HG02943 (cell line): Measurements from ENCODE around the gene PIK3R1.
"Not testable (repeated sequence)": the region's sequence is repeated elsewhere in the genome, so short reads cannot be mapped to it uniquely, and the experiment has no call there.

Experiments
- ATAC-seq: cut with Tn5 transposase; IDR thresholded peaks from one replicate; pipeline ENCODE4 v1.9.1; 2021; ENCODE audit warnings: mild to moderate bottlenecking, low read depth, moderate library complexity; ENCODE audit not compliant: unreplicated experiment

Gene PIK3R1

GRCh38 chr5:68225188-68225910, 9.8 kb downstream of the PIK3R1 start:
- no peak for ATAC-seq

GRCh38 chr5:68225911-68226545, 10.5 kb downstream of the PIK3R1 start:
- ATAC-seq: no peak

DNA sequence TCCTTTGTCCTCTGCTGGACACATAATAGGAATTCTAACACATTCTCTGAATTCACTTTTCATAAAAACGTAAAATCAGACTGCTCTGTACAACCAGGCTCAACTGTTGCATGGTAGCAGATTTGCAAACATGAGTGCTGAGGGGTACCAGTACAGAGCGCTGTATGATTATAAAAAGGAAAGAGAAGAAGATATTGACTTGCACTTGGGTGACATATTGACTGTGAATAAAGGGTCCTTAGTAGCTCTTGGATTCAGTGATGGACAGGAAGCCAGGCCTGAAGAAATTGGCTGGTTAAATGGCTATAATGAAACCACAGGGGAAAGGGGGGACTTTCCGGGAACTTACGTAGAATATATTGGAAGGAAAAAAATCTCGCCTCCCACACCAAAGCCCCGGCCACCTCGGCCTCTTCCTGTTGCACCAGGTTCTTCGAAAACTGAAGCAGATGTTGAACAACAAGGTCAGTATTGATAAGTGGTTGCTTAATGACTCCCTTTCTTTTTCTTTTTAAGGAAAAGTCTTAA, 11.1 kb downstream of the PIK3R1 start:
- ATAC-seq: no peak

DNA sequence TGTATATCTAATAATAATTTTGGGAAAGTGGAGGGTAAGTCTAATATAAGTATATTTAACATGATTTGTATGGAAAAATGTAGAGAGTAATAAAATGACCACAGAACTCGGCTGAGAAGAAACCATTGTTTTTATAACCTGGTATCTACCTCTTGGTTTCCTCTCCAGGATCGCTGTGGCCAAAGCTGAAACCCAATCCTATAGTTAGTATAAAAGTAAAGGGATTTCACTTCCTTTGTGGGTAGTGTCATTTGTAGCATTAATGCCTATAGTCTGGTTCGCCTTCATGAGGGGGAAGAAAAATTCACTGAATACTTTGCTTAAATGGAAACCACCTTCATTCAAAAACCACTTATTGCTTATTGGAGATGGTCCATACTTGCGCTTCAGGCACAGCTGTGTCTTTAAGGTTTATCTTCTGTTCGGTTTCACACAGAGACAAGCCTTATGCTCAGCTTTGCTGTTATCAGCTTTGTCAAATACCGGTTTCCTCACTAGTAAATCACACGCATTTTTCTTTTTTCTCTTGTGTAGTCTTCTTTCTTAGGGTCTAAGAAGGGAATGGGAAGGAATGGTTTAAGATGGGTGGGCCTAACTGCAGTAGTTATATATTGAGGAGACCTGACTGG, 12.1 kb downstream of the PIK3R1 start:
- no peak for ATAC-seq

DNA sequence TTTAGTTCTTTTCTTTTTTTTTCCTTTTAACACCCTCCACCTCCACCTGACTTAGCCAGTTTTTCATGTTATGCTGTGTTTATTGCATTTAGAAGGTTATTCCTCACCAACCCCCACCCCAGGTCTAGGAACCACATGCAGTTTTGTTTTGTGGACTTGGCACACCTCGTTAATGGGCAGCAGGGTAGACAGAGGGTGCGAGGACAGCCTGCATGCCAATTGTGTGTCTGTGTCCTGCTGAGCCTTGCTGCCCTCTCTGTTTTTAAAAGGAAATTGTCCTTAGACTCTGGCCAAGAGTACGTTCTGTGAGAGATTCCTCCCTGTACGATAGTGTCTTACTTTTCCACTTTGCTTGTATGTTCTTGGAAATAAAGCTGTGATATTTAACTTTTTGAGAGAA, 13.9 kb downstream of the PIK3R1 start:
- no peak for ATAC-seq

DNA sequence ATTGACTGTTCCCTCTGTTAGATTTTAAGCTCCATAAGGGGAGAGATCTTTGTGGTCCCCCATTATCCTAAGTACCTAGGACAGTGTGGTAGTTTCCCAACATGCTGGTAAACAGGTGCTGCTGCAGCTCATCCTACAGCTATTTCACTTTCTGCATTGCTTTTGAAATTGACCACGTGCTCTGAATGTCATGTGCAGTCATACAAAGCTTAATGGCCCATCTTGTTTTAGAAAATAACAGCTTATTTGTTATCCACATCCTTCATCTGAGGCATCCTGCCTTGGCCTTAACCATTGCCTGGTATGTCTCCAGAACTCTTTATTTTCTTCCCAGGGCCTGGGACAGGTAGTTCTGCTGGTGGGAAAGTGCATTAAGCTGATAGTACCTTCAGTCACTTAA, 14.7 kb downstream of the PIK3R1 start:
- ATAC-seq: no peak

GRCh38 chr5:68231414-68232076, 16.0 kb downstream of the PIK3R1 start:
- no peak for ATAC-seq

DNA sequence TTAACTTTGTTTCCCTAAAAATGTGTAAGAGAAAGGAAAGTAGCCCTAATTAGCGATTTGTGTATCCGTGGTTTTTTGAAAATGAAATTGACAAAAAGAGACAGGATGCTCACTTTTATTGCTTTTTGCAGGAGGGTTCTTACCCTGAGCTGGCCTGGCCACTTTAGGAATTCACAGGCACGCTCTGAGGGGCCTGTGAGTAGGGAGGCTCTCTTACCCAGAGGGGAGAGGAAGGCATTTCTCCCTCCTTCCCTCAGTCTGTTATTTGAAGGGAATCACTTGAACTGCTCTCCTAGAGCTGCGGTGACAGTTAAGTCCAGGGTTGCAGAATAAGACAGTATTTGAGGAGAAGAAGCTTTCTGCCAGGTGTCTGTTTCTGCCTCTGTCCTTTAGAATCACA, 16.7 kb downstream of the PIK3R1 start:
- no peak for ATAC-seq

DNA sequence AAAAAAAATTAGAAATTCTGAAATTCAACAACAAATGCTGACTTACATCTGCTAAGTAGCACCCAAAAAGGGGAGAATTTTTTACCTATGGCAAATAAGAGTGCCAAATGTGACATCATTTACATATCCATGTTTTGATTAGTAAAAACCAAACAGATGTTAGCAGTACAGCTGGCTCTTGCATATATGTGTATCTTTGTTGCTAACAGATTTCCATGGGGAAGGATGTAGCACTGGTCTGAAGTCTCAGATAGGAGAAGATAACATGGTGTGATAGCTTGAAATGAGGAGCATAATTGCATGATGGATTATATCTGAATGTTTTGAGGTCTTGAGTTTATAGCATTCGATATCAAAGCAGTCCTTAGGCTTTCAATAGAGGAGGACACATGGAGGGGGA, 17.5 kb downstream of the PIK3R1 start:
- no peak for ATAC-seq

DNA sequence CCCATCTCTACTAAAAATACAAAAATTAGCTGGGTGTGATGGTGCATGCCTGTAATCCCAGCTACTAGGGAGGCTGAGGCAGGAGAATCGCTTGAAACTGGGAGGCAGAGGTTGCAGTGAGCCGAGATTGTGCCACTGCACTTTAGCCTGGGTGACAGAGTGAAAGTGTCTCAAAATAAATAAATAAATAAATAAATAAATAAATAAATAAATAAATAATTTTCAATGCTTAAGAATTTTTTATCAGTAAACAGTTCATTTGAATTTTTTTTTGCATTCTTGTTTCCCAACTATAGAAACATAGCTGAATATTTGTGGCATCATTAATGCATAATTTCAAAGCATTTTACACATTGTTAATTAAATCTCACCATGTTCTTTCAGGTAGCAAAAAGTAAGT, 19.7 kb downstream of the PIK3R1 start:
- not testable (repeated sequence) for ATAC-seq

GRCh38 chr5:68237715-68238114, 22.2 kb downstream of the PIK3R1 start:
- ATAC-seq: no peak

- peak; percentile 93 for ATAC-seq
These were observed 23.9 kb downstream of the PIK3R1 start for GRCh38 chr5:68239487-68239886.

GRCh38 chr5:68240202-68240601, 24.6 kb downstream of the PIK3R1 start:
- no peak for ATAC-seq

DNA sequence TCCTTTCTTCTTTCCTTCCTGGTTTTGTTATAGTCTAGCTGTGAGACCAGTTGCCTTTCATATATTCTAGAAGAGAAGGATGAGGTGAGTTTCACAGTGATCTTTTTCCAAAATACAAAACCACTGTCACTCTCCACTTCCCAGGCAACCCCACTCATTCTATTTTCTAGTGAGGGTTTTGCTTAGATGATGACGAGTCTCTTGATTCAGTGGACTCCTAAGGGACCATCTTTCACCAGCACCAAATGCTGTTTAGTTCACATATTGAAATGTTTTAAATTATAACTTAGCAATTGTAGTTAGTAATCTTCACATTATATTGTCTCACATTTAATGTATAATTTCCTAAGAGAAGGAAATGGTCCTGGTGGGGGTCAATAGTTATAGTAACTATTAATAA, 25.2 kb downstream of the PIK3R1 start:
- no peak for ATAC-seq

GRCh38 chr5:68242743-68243142, 27.2 kb downstream of the PIK3R1 start:
- ATAC-seq: no peak

DNA sequence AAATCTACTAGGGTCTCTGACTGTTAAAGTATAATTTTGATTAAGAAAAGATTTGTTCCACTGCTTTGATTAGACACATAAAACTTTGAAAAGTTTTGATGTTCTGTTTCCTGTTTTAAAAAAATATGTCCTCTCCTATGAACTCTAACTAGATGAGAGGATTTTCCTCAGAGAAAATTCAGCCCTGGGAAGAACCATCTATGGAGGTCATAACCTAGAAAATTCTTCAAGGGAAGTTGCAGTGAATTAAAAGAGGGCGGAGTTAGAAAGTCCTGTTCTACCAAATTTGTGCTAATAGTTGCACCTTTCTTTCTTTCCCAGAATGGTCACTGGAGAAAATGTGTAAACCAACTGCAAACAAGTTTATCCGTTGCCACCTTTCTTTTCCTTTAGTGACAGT, 27.7 kb downstream of the PIK3R1 start:
- ATAC-seq: no peak

GRCh38 chr5:68243681-68244080, 28.1 kb downstream of the PIK3R1 start:
- ATAC-seq: no peak

DNA sequence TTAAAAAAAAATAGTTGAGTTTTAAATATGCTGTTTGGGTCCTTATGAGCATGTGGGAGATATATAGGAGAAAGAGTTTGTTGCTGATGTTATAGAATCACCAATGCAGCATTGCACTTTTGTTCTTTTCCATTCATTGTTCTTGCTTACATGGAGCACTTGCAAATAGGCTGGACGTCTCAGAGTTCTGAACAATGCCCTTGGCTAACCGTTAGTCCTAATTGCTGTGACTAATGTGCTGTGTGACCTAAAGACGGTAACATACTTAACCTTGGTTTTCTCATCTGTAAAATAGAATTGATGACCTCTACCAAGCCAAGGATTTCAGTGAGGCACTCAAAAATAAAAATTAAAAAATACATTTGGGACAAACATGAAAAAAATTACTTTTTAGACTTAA, 29.8 kb downstream of the PIK3R1 start:
- no peak for ATAC-seq

- ATAC-seq: no peak
These were observed 31.2 kb downstream of the PIK3R1 start for GRCh38 chr5:68246802-68247201.

GRCh38 chr5:68247627-68248026, 32.1 kb downstream of the PIK3R1 start:
- no peak for ATAC-seq

GRCh38 chr5:68248896-68249295, 33.3 kb downstream of the PIK3R1 start:
- ATAC-seq: no peak
